ENCODE data around the gene ZNF500. TPM values are rescaled to one million over a fixed set of nuclear protein-coding genes. Genes with fewer than 3 reads are reported as not detected.

The ZNF500 gene
- total RNA-seq, 1 donor from 2014 or later: 5.4 TPM

GRCh38 chr16:4799171-4799855 is 32.4 kb upstream of the ZNF500 start:
- Histone ChIP-seq H3K4me1 (peaks cover 43% of the 10 kb centered on the region), H3K4me3 (no peak overlapping the region), H3K27ac (replicated peaks) (no peak overlapping the region), H3K27me3 (ENCODE audit: low read depth) (no peaks in the 10 kb centered on the region), H3K9me3 (replicated peaks) (no peaks in the 10 kb centered on the region), H3K36me3 (peaks cover 35% of the 10 kb centered on the region)
- TF ChIP-seq CTCF (IDR thresholded peaks at IDR 0.05; ENCODE audit: borderline replicate concordance): no peak
- no peak for DNase-seq
- intact Hi-C loops (cut with micrococcal nuclease): no loop called here

- no peak for DNase-seq
Observed at GRCh38 chr16:4798456-4798855, 31.5 kb upstream of the ZNF500 start.

GRCh38 chr16:4797805-4798252 is 30.9 kb upstream of the ZNF500 start:
- no peak for DNase-seq
- H3K4me3 ChIP-seq: no peak overlapping the region
- peak overlapping the region; percentile 16 for H3K27ac ChIP-seq (replicated peaks)
- no peaks in the 10 kb centered on the region for H3K9me3 ChIP-seq (replicated peaks)
- no peaks in the 10 kb centered on the region for H3K27me3 ChIP-seq (ENCODE audit: low read depth)
- TF ChIP-seq CTCF (IDR thresholded peaks at IDR 0.05; ENCODE audit: borderline replicate concordance): no peak
- intact Hi-C loops (cut with micrococcal nuclease): no loop called here
- H3K4me1 ChIP-seq: peaks cover 28% of the 10 kb centered on the region
- peaks cover 30% of the 10 kb centered on the region for H3K36me3 ChIP-seq

More at GRCh38 chr16:4798456-4798855, 31.5 kb upstream of the ZNF500 start:
- Histone ChIP-seq H3K4me1 (peaks cover 34% of the 10 kb centered on the region), H3K36me3 (peaks cover 30% of the 10 kb centered on the region), H3K27me3 (ENCODE audit: low read depth) (no peaks in the 10 kb centered on the region), H3K9me3 (replicated peaks) (no peaks in the 10 kb centered on the region), H3K27ac (replicated peaks) (no peak overlapping the region), H3K4me3 (no peak overlapping the region)
- intact Hi-C loops (cut with micrococcal nuclease): no loop called here
- no peak for TF ChIP-seq CTCF (IDR thresholded peaks at IDR 0.05; ENCODE audit: borderline replicate concordance)

- Histone ChIP-seq H3K4me1 (peaks cover 26% of the 10 kb centered on the region), H3K4me3 (no peak overlapping the region), H3K27me3 (ENCODE audit: low read depth) (no peaks in the 10 kb centered on the region), H3K9me3 (replicated peaks) (no peaks in the 10 kb centered on the region), H3K27ac (replicated peaks) (peak overlapping the region; percentile 16), H3K36me3 (peaks cover 30% of the 10 kb centered on the region)
- no peak for DNase-seq
- intact Hi-C loops (cut with micrococcal nuclease): no loop called here
- no peak for TF ChIP-seq CTCF (IDR thresholded peaks at IDR 0.05; ENCODE audit: borderline replicate concordance)
Observed at GRCh38 chr16:4796982-4797804, 30.2 kb upstream of the ZNF500 start.

- no peak overlapping the region for H3K4me3 ChIP-seq
- TF ChIP-seq CTCF (IDR thresholded peaks at IDR 0.05; ENCODE audit: borderline replicate concordance): no peak
- peaks cover 30% of the 10 kb centered on the region for H3K36me3 ChIP-seq
- no peak overlapping the region for H3K27ac ChIP-seq (replicated peaks)
- DNase-seq: no peak
- H3K9me3 ChIP-seq (replicated peaks): no peaks in the 10 kb centered on the region
- H3K4me1 ChIP-seq: peaks cover 14% of the 10 kb centered on the region
- intact Hi-C loops (cut with micrococcal nuclease): no loop called here
- H3K27me3 ChIP-seq (ENCODE audit: low read depth): no peaks in the 10 kb centered on the region
Observed at GRCh38 chr16:4795828-4796572, 29.0 kb upstream of the ZNF500 start.
